Subcutaneous preadipocyte (primary cell): ENCODE data around the gene THAP7. TPM values are rescaled to one million over a fixed set of nuclear protein-coding genes. Genes with fewer than 3 reads are reported as not detected.

Experiments
- small RNA-seq: library from RNA; depleted of rRNA; stranded (forward); fragments of <200 nt; gene quantifications from one replicate; pipeline ENCODE3, GENCODE V24; 2012
- total RNA-seq: library from RNA; depleted of rRNA; stranded (reverse); fragments of >200 nt; gene quantifications from 2 replicates; pipeline ENCODE4 v1.2.3, GENCODE V29; 2012

The THAP7 gene
- total RNA-seq: 19.1 and 20.7 TPM in 2 replicates

GRCh38 chr22:21001601-21002325, at the start of gene THAP7:
TSS of gene THAP7 (minus strand) at chr22:21002118. CDS start at chr22:21001911, 207 bp downstream.

GRCh38 chr22:21045585-21046294, 43.8 kb upstream of the THAP7 start, which contains the start of gene LRRC74B:
TSS of gene LRRC74B (plus strand) at chr22:21045946. CDS start at chr22:21045987, 41 bp downstream.

GRCh38 chr22:21032037-21032867, 30.3 kb upstream of the THAP7 start, which contains the start of gene SLC7A4:
TSS of gene SLC7A4 (minus strand) at chr22:21032561. CDS start at chr22:21031812, 749 bp downstream.

GRCh38 chr22:21014726-21015465, 13.0 kb upstream of the THAP7 start, which contains the start of gene P2RX6:
TSS of gene P2RX6 (plus strand) at chr22:21015165. CDS start at chr22:21015175, 10 bp downstream.

GRCh38 chr22:20981787-20982562, 19.9 kb downstream of the THAP7 start, which contains the start of gene LZTR1:
TSS of gene LZTR1 (plus strand) at chr22:20982297. CDS start at chr22:20982372, 75 bp downstream.

GRCh38 chr22:20966883-20967696, 34.8 kb downstream of the THAP7 start, which contains the start of gene AIFM3:
TSS of gene AIFM3 (plus strand) at chr22:20967255. CDS start at chr22:20967945, 690 bp downstream.

Small RNA genes lying within 50 kb of the gene (small RNA-seq; reads per million reads assigned to genes)
- gene MIR649: not detected

Other genes with a start within 250 kb of the THAP7 start
- gene SERPIND1, start 228.0 kb downstream of the THAP7 start, total RNA-seq: under 0.01 TPM in 2 replicates
- gene PI4KA, start 143.3 kb downstream of the THAP7 start, total RNA-seq: 46.3 and 62.6 TPM in 2 replicates
- 8.8 and 9.8 TPM in 2 replicates for gene SNAP29, start 143.1 kb downstream of the THAP7 start, total RNA-seq
- gene CRKL, start 84.7 kb downstream of the THAP7 start, total RNA-seq: 30.9 and 40.9 TPM in 2 replicates
- 0.20 and 0.73 TPM in 2 replicates for gene AIFM3, start 34.9 kb downstream of the THAP7 start, total RNA-seq
- gene LZTR1, start 19.8 kb downstream of the THAP7 start, total RNA-seq: 47.9 and 48.1 TPM in 2 replicates
- under 0.01 and 0.20 TPM in 2 replicates for gene P2RX6, start 13.0 kb upstream of the THAP7 start, total RNA-seq
- gene SLC7A4, start 30.4 kb upstream of the THAP7 start, total RNA-seq: not detected in 2 replicates
- gene LRRC74B, start 43.8 kb upstream of the THAP7 start, total RNA-seq: not detected in 2 replicates